Measurements from ENCODE around the gene PRKCB.

GRCh38 chr16:24116989-24117388, 281.2 kb downstream of the PRKCB start:
- TF ChIP-seq CTCF (IDR thresholded peaks at IDR 0.05) = no peak
- TF ChIP-seq POLR2A (IDR thresholded peaks at IDR 0.05) = no peak

Measured in testis (tissue), 2 donors.